GM23338 (cell line): ENCODE results near the gene HS6ST3. TPM values are rescaled to one million over a fixed set of nuclear protein-coding genes. Genes with fewer than 3 reads are reported as not detected.

Experiments
- ATAC-seq: fragments of 200-7000 bp; cut with Tn5 transposase; 3 replicates; pipeline ENCODE4 v1.9.1; 2020
- DNase-seq: peaks from one replicate; pipeline ENCODE4 v3.0.0-alpha.2; 2015; ENCODE audit warnings: low spot score
- H2AFZ ChIP-seq: fragments of 200-600 bp; sonication (generic); 2 replicates; pipeline ENCODE4 v1.8.0; 2016; ENCODE audit warnings: antibody characterized with exemption, mild to moderate bottlenecking, moderate library complexity
- H3F3A ChIP-seq: fragments of 200-600 bp; sonication (generic); replicated peaks from 2 replicates; pipeline ENCODE4 v1.8.0; 2017; ENCODE audit warnings: antibody characterized with exemption, mixed run types, low read depth
- H3K27ac ChIP-seq: fragments of 200-600 bp; sonication (generic); 2 replicates; pipeline ENCODE4 v1.6.1; 2016; ENCODE audit warnings: low read depth
- H3K27me3 ChIP-seq: fragments of 200-600 bp; sonication (generic); 2 replicates; pipeline ENCODE4 v1.8.0; 2016; ENCODE audit warnings: mild to moderate bottlenecking, mixed run types, moderate library complexity; ENCODE audit not compliant: insufficient read depth
- H3K36me3 ChIP-seq: fragments of 200-600 bp; sonication (generic); 2 replicates; pipeline ENCODE4 v1.8.0; 2016; ENCODE audit warnings: mild to moderate bottlenecking; ENCODE audit not compliant: insufficient read depth
- H3K4me1 ChIP-seq: fragments of 200-600 bp; sonication (generic); 2 replicates; pipeline ENCODE4 v1.8.0; 2016; ENCODE audit warnings: mild to moderate bottlenecking, moderate library complexity; ENCODE audit not compliant: insufficient read depth
- H3K4me2 ChIP-seq: fragments of 200-600 bp; sonication (generic); 2 replicates; pipeline ENCODE4 v1.7.1; 2017; ENCODE audit warnings: mixed run types
- H3K4me3 ChIP-seq: fragments of 200-600 bp; sonication (generic); 2 replicates; pipeline ENCODE4 v1.6.1; 2016; ENCODE audit warnings: mixed run types
- H3K79me2 ChIP-seq: fragments of 200-600 bp; sonication (generic); replicated peaks from 2 replicates; pipeline ENCODE4 v1.8.0; 2017; ENCODE audit warnings: mild to moderate bottlenecking; ENCODE audit not compliant: insufficient read depth
- H3K9me2 ChIP-seq: fragments of 200-600 bp; sonication (generic); 2 replicates; pipeline ENCODE4 v1.8.0; 2017; ENCODE audit not compliant: insufficient read depth
- H4K20me1 ChIP-seq: fragments of 200-600 bp; sonication (generic); replicated peaks from 2 replicates; pipeline ENCODE4 v1.8.0; 2017; ENCODE audit warnings: mild to moderate bottlenecking; ENCODE audit not compliant: insufficient read depth
- H3K27ac Mint-ChIP-seq: 2 replicates; pipeline ENCODE4 v1.8.0; 2020; ENCODE audit warnings: inconsistent platforms, mild to moderate bottlenecking, moderate library complexity, mixed read lengths
- H3K27me3 Mint-ChIP-seq: 3 replicates; pipeline ENCODE4 v1.8.0; 2022; ENCODE audit warnings: low read depth, mild to moderate bottlenecking, moderate library complexity, mixed read lengths, inconsistent platforms; ENCODE audit not compliant: insufficient read depth, poor library complexity
- H3K36me3 Mint-ChIP-seq: 3 replicates; pipeline ENCODE4 v1.8.0; 2021; ENCODE audit warnings: low read depth, mild to moderate bottlenecking, inconsistent platforms, moderate library complexity, mixed read lengths
- H3K4me1 Mint-ChIP-seq: 3 replicates; pipeline ENCODE4 v1.8.0; 2020; ENCODE audit warnings: mild to moderate bottlenecking, inconsistent platforms, mixed read lengths
- H3K4me3 Mint-ChIP-seq: 3 replicates; pipeline ENCODE4 v1.8.0; 2021; ENCODE audit warnings: moderate library complexity, mild to moderate bottlenecking, inconsistent platforms, mixed read lengths
- H3K9me3 Mint-ChIP-seq: 3 replicates; pipeline ENCODE4 v1.8.0; 2020; ENCODE audit warnings: moderate library complexity, mild to moderate bottlenecking, inconsistent platforms, mixed read lengths
- CREB1 ChIP-seq: fragments of 250-450 bp; sonication (Bioruptor Pico); IDR thresholded peaks from 2 replicates; pipeline ENCODE4 v1.5.0; 2020; ENCODE audit warnings: low read depth, mild to moderate bottlenecking, moderate library complexity
- CTCF ChIP-seq, 2 experiments: fragments of 200-600 bp in 1 of 2; sonication (generic) in 1 of 2; conservative IDR thresholded peaks; 2 replicates each; pipeline versions ENCODE4 v1.5.1 to v1.6.1; 2016 to 2017; ENCODE audit warnings: antibody characterized with exemption in 2 of 2, low read depth in 2 of 2, mild to moderate bottlenecking in 2 of 2, moderate library complexity in 1 of 2
- ETS1 ChIP-seq: IDR thresholded peaks from 2 replicates; pipeline ENCODE4 v1.6.1; 2016; ENCODE audit warnings: antibody characterized with exemption
- NANOG ChIP-seq: IDR thresholded peaks from 2 replicates; pipeline ENCODE4 v1.6.1; 2016; ENCODE audit warnings: antibody characterized with exemption, borderline replicate concordance
- POLR2AphosphoS5 ChIP-seq: IDR thresholded peaks from 2 replicates; pipeline ENCODE4 v1.6.1; 2016; ENCODE audit warnings: antibody characterized with exemption, low read depth
- REST ChIP-seq: IDR thresholded peaks from one replicate; pipeline ENCODE4 v1.6.1; 2018; ENCODE audit warnings: antibody characterized with exemption; ENCODE audit not compliant: unreplicated experiment
- STAT1 ChIP-seq: IDR thresholded peaks from one replicate; pipeline ENCODE4 v1.6.1; 2016; ENCODE audit warnings: antibody characterized with exemption; ENCODE audit not compliant: unreplicated experiment
- ZNF114 ChIP-seq: fragments of 250-450 bp; sonication (Bioruptor Pico); IDR thresholded peaks from 2 replicates; pipeline ENCODE4 v1.5.0; 2020; ENCODE audit warnings: mild to moderate bottlenecking, moderate library complexity
- polyA plus RNA-seq: library from polyadenylated mRNA; unstranded; fragments of >200 nt; fragmentation: Nextera tagmentation; extraction: Ambion mirVana; gene quantifications from 2 replicates; pipeline ENCODE4 v1.2.1, GENCODE V29; 2016
- total RNA-seq: library from RNA; depleted of rRNA; stranded (reverse); fragments of >200 nt; shearing (Covaris generic); gene quantifications from 2 replicates; pipeline ENCODE4 v1.2.3, GENCODE V29; 2014

Gene HS6ST3
- total and polyA plus RNA-seq, 2 experiments from 2014 or later = 0.52 to 0.80 TPM

- TF ChIP-seq POLR2AphosphoS5 (no peak), ETS1 (no peak)
Measured at GRCh38 chr13:96346921-96347320, 257.0 kb downstream of the HS6ST3 start (continued).

GRCh38 chr13:96373597-96373996 is 283.7 kb downstream of the HS6ST3 start:
- H3K4me1 Mint-ChIP-seq = no peaks in the 10 kb centered on the region; the same call in 2 of the 3 replicates
- H2AFZ ChIP-seq = no peak overlapping the region

More at GRCh38 chr13:96373597-96373996, 283.7 kb downstream of the HS6ST3 start:
- no peak overlapping the region for H3K4me3 ChIP-seq
- H3K9me2 ChIP-seq = no peaks in the 10 kb centered on the region
- H3F3A ChIP-seq = no peaks in the 10 kb centered on the region
- no peaks in the 10 kb centered on the region for H3K79me2 ChIP-seq
- Mint-ChIP-seq H3K9me3 (no peaks in the 10 kb centered on the region), H3K27ac (no peak overlapping the region), H3K36me3 (no peaks in the 10 kb centered on the region), H3K4me3 (no peak overlapping the region), H3K27me3 (no peaks in the 10 kb centered on the region)
- no peak for TF ChIP-seq NANOG
- no peak for TF ChIP-seq REST
- no peak for TF ChIP-seq STAT1
- no peak for TF ChIP-seq CTCF (conservative IDR thresholded peaks at IDR 0.05; ENCODE audit: low read depth in 2 of 2)
- TF ChIP-seq ZNF114 = no peak
- no peak for TF ChIP-seq CREB1 (CRISPR knock-in tag)
- no peak overlapping the region for H3K4me2 ChIP-seq
- H3K4me1 ChIP-seq = no peaks in the 10 kb centered on the region
- no peak overlapping the region for H3K27ac ChIP-seq
- DNase-seq = no peak
- ATAC-seq = no peak
- no peaks in the 10 kb centered on the region for H3K27me3 ChIP-seq
- H3K36me3 ChIP-seq = no peaks in the 10 kb centered on the region
- no peaks in the 10 kb centered on the region for H4K20me1 ChIP-seq
